Glomerular visceral epithelial cell (primary cell): ENCODE measurements around the gene SCRN2.

ENCODE experiments used
- DNase-seq: peaks from one replicate; pipeline ENCODE4 v3.0.0-alpha.2; 2016; ENCODE audit errors: extremely low spot score

The SCRN2 gene

DNA sequence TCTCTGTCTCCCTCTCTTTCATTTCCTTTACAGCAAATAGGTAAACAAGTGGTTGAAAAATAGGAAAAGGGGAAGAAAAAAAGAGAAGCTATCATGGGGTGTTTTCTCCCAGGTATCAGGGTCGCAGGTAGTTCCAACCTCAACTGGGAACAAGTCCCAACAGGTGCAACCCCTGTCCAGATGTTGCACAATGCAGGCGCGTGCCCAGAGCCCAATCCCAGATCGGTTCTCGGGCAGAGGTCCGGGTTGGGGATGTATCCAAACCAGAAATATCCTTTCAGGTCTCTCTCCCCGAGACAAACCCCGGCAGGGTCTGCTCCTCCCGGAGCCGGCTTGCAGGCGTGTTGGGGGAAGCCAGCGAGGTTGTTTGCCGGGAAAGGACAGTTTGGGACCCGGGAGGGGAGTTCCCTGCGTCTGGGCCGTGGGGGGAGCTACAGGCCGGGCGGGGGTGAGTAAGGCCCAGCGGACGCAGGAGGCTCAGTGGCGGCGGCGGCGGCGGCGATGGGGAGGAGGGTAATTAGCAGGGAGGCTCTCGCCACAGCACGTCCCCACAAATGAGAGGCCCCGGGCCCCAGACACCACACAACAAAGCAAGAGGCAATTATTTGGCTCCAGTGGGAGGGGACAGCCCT, 31.1 kb upstream of the SCRN2 start:
- no peak for DNase-seq

- no peak for DNase-seq
Observed at GRCh38 chr17:47871048-47871447, 30.0 kb upstream of the SCRN2 start.

DNA sequence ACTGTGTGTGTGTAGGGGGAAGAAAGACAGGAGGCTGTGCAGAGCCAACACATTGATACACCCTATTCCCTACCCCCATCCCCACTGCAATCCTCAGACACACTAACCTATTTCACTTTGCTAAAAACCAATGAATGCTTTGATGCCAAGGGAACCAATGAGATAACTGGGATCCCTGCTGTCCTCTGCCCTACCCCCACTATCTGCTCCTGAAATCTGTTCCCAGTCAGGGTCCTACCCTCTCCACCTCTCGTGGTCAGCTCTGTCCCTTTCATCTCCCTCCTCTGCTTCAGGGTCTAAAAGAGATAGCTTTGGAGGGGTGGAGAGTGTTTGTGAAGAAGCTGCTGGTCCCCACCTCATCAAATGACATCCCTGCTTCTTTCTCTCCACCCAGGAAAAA, 29.0 kb upstream of the SCRN2 start:
- DNase-seq: no peak

GRCh38 chr17:47869114-47869513, 28.0 kb upstream of the SCRN2 start:
- DNase-seq: no peak

DNA sequence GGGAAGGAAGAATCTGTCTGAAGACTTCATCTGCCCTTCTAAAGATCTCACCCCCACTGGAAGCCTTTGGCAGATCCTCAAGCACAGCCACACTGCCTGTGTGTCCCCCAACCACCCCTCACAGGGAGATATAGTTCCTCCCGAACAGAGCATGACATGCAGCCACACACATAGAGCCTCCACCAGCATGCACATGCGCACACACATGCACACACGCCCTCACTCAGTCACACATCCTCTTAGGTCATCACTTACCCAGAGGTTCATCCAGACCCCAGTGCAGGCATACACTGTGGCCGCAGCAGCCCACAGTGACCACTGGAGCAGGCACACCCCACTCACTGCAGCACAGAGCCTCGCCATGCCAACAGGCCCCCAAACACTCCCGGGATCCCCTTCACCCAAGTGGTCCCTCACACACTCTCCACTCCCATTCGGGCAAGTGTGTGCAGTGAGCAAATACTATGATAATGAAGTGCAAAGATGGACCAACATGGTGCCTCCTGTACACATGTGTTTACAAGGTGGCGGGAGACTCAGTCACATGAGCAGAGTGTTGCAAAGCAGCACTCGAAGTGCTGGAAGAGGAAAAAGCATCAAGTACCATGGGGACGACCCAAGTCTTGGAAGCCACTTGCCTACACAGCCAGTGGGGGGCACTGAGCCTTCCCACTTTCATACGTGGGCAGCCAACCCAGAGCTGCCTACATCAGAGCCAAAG, 26.9 kb upstream of the SCRN2 start:
- DNase-seq: no peak

DNA sequence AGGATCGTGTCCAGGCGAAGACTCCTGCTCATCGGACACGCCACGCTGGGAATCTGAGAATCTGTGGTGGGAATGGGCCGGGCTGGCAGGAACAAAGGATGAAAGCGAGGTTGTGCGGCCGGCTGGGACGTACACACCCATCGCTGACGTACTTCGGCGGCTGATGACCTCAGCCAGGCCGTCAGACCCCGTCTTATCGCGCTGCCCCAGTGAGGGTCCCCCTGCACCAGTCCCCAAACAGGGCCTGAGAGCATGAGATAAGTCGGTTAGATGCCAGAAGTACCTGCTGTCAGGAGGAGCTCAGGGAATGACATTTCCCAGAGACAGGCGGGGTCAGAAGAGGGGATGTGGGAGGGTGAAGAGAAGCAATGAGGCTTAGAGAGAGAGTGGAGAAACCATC, 25.9 kb upstream of the SCRN2 start:
- DNase-seq: no peak

DNA sequence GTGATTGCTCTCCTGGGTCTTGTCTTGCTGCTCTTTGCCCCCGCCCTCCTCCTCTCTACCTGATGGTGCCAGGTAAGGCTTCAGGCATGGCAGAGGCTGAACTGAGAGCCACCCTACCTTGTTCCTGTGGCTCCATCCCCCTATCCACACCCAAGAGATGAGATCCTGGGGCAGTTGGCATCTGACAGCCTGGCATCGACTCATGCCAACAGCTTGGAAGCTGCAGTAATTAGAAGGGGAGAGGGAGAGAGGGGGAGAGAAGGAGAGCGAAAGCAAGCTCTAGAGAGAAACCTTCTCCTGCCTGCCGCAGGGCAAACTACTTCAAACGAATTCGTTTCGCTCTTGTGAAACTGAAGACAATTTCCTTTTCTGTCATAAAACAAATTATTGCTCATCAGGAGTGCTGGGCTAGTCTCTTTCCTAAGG, 23.7 kb upstream of the SCRN2 start:
- no peak for DNase-seq

GRCh38 chr17:47862621-47863440, 21.8 kb upstream of the SCRN2 start:
- peak; percentile 68 for DNase-seq

DNA sequence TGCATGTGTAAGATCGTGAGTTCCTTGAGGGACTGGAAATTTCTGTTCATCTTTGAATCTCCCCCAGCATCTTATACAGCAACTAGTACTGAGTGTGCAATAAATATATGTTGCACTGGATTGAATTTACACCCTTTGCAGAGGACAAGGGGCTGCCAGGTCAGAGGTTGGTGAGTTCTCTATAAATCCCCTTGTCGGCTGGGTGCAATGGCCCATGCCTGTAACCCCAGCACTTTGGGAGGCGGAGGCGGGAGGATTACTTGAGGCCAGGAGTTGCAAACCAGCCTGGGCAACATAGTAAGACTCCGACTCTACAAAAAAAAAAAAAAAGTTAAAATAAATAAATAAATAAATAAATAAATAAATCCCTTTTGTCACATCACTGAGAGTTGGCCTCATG, 19.3 kb upstream of the SCRN2 start:
- DNase-seq: no peak

- DNase-seq: no peak
Observed at GRCh38 chr17:47857551-47858455, 16.7 kb upstream of the SCRN2 start.

DNA sequence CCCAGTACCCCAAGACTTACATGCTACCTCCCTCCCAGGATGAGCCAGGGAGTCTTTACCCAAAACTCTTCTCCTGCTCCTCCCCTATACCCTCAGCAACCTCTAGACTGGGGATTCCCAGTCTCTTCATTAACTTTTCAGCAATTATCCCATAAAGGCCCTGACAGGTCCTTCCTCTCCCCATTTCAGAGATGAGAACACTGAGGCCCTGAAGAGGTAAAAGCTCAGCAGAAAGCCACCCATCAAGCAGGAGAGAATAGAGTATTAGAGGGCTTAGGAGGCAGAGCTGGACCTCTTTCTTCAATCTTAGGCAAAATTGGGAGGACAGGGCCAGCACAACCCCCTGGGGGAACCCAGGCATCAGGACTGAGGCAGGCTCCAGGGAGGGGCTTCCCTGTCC, 15.8 kb upstream of the SCRN2 start:
- DNase-seq: no peak

DNA sequence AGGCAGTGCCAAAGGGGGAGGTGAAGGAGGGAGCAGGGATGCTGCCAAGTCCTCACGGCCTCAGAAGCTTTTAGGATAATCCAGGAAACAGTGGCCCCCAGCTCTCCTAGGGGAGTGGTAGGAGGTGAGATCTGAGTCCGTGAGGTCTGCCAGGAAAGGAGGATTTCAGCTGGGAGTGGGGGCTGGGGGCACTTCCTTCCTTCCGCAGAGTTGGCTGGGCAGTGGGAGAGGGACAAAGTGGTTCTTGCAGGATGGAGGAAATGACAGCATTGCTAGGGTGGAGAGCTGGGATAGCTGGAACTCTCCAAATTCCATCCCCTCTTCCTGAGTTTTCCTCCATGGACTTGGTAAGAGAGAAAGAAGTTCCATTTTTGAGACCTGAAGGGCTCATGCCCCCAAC, 14.7 kb upstream of the SCRN2 start:
- DNase-seq: no peak

DNA sequence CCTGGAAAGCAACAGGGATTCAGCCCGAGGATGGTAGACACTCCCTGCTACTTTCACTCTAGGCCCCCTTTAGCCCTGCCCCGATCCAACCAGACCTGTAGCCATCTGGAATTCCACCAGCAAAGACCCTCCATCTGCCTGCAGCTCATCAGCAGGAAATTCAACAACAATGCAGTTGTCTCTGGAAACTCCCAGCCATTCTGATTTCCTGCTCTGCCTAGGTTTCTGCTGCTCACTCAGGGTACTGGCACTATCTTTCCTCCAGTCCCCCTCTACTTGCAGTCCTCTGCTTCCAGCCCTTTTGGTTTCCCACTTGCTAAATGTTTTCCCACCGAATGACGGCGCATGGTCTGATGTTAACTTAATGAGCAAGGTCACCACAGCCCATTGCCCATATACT, 12.5 kb upstream of the SCRN2 start:
- DNase-seq: no peak

- no peak for DNase-seq
Observed at GRCh38 chr17:47852113-47852949, 11.3 kb upstream of the SCRN2 start.

DNA sequence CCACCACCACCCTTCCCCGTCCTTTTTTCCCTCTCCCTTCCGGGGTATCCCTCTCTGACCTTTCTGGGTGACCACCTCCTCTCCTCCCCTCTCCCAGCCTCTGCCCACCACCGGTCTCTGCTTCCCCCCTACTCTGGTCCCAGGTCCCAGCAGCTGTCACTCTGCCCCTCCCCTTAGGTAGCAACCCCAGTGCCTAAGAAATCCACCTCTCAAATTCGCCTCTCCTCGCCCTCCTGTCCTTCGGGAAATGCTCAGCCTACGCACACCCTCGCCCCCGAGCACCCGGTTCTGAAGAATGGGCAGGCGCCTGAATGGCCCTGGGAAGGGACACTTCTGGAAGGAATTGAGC, 10.7 kb upstream of the SCRN2 start:
- DNase-seq: no peak

GRCh38 chr17:47850692-47851573, 9.9 kb upstream of the SCRN2 start, which contains the start of gene SP6:
Gene SP6 (minus strand): TSS chr17:47851163. CDS start chr17:47848429, 2,734 bp downstream.
- peak; percentile 88 for DNase-seq

- no peak for DNase-seq
Observed at GRCh38 chr17:47850373-47850691, 9.3 kb upstream of the SCRN2 start.

DNA sequence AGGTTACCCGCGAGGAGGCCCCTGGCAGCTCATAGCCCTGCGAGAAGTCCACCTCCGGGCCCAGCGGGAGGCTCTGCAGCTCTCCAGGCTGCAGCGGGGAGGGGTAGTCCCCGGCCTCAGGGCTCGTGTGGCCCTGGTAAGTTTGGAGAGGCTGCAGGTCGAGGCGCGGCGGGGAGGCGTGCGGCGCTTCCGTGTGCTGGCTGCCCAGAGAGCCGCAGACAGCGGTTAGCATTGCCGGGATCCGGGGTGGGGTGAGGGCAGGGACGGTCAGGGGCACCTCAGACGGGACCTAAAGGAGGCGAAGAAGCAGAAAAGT, 7.1 kb upstream of the SCRN2 start:
- DNase-seq: no peak

DNA sequence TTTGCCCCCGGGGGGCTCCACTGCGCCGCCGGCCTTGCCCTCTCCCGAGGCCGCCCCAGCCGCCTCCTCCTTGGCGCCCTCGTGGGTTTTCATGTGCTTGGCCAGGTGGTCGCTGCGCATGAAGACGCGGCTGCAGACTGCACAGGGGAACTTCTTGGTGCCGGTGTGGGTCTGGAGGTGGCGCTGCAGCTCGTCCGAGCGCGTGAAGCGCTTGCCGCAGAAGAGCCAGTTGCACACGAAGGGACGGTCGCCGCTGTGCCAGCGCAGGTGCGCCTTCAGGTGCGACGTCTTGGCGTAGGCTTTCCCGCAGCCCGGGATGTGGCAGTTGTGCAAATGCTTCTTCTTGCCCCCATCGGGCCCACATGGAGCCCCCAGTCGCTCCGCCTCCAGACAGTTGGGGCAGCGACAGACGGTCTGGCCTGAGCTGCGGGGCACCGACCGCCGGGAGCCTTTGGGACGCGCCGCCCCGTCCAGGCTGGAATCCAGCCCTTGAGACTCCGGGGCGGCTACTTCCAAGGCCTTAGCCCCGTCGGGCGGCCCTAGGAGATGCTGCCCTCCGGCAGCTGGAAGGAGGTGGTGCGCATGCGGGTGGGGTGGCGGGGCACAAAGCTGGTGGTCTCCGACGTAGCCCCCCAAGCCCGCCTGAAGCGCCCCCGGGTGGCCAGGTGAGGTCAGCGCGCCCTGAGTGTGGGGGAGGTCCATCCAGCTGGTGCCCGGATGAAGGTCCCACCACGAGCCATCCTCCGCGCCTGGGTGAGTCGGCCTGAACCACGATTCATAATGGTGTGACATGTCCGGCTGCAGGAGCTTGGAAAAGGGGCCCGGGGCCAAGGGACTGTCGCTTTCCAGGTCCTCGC, 6.5 kb upstream of the SCRN2 start:
- no peak for DNase-seq
